ENCODE results near the gene MARK2. TPM values are rescaled to one million over a fixed set of nuclear protein-coding genes. Genes with fewer than 3 reads are reported as not detected.

The MARK2 gene
- total RNA-seq, 1 donor = 16.4 TPM

DNA sequence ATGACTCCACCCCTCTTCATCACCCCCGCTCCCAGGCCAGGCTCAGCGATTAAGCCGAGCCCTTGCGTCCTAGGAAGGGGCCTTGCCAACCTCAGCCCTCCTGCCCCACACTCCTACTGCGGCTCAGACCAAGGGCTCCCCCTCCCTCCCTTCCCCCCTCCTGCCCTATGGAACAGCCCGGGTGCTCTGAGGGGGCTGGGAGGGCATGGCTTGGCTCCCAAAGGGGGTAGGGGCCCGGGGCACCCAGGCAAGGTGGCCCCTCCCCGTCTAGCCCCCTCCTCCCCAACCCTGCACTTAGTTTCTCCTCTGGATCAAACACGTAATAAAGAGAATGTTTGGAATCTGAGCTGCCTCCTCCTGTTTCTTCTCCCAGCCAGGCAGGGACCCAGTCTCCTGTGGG is 71.8 kb downstream of the MARK2 start:
- H3K4me3 ChIP-seq (ENCODE audit: low read depth, low read length) = no peak overlapping the region
- no peak for DNase-seq (ENCODE audit: low read depth)
- TF ChIP-seq, protein P1, sequence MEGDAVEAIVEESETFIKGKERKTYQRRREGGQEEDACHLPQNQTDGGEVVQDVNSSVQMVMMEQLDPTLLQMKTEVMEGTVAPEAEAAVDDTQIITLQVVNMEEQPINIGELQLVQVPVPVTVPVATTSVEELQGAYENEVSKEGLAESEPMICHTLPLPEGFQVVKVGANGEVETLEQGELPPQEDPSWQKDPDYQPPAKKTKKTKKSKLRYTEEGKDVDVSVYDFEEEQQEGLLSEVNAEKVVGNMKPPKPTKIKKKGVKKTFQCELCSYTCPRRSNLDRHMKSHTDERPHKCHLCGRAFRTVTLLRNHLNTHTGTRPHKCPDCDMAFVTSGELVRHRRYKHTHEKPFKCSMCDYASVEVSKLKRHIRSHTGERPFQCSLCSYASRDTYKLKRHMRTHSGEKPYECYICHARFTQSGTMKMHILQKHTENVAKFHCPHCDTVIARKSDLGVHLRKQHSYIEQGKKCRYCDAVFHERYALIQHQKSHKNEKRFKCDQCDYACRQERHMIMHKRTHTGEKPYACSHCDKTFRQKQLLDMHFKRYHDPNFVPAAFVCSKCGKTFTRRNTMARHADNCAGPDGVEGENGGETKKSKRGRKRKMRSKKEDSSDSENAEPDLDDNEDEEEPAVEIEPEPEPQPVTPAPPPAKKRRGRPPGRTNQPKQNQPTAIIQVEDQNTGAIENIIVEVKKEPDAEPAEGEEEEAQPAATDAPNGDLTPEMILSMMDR (IDR thresholded peaks at IDR 0.05; ENCODE audit: insufficient read depth, low read depth, low read length) = no peak

DNA sequence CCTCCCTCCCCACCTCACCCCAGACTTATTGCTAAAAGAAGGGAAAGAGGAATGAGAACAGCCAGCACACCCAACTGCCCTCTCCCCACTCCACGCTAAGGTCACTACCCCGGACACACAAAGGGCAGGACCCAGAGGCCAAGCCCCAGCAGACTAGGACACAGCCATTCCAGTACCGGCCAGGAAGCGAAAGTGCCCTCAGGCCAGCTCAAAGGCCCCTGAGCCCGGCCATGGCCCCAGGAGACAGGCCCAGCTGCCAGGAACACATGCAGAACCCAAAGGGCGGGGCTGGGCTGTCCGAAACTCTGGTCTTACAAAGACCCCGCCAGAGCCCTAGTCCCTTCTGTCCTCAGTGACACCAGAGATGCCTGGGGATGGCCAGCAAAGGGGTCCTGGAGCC is 72.5 kb downstream of the MARK2 start:
- TF ChIP-seq, protein P1 (IDR thresholded peaks at IDR 0.05; ENCODE audit: insufficient read depth, low read depth, low read length) = no peak
- no peak overlapping the region for H3K4me3 ChIP-seq (ENCODE audit: low read depth, low read length)
- DNase-seq (ENCODE audit: low read depth) = no peak

DNA sequence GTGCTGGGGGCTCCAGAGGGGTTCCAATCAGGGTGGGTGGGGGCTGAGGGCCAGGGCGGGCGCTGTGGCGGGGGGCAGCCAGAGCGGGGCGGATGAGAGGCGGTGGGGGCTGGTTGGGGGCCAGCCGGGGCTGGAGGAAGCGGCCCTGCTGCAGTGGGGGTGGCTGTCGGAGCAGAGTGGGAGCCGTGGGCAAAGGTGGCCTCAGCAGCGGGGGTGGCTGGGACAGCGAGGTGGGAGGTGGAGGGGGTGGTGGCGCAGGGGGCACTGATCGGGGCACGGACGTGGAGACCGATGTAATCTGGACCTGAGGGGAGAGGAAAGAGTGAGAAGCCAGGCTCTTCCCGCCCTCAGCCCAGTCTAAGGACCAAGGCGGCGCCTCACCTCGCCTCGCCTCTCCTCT is 73.0 kb downstream of the MARK2 start:
- DNase-seq (ENCODE audit: low read depth) = no peak
- H3K4me3 ChIP-seq (ENCODE audit: low read depth, low read length) = no peak overlapping the region
- TF ChIP-seq, protein P1 (IDR thresholded peaks at IDR 0.05; ENCODE audit: insufficient read depth, low read depth, low read length) = no peak

DNA sequence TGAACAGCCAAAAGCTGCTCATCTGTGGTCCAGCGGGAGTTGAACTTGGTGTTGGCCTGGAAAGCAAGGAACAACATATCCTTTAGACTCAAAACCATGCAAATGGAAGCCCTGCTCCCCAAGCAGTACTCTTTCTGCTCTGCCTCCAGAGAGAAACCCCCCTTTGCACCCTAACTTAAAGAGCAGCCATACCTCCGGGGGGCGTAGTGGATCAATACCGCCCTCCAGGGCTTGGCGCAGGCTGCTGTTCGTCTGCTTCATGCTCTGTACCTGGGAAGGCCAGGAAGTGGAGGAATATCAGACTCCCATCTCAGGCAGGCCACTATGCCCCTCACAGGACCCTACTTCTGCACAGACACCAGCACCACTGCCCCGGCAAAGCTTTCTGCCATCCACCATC is 73.8 kb downstream of the MARK2 start:
- no peak overlapping the region for H3K4me3 ChIP-seq (ENCODE audit: low read depth, low read length)
- no peak for DNase-seq (ENCODE audit: low read depth)
- TF ChIP-seq, protein P1 (IDR thresholded peaks at IDR 0.05; ENCODE audit: insufficient read depth, low read depth, low read length) = no peak

DNA sequence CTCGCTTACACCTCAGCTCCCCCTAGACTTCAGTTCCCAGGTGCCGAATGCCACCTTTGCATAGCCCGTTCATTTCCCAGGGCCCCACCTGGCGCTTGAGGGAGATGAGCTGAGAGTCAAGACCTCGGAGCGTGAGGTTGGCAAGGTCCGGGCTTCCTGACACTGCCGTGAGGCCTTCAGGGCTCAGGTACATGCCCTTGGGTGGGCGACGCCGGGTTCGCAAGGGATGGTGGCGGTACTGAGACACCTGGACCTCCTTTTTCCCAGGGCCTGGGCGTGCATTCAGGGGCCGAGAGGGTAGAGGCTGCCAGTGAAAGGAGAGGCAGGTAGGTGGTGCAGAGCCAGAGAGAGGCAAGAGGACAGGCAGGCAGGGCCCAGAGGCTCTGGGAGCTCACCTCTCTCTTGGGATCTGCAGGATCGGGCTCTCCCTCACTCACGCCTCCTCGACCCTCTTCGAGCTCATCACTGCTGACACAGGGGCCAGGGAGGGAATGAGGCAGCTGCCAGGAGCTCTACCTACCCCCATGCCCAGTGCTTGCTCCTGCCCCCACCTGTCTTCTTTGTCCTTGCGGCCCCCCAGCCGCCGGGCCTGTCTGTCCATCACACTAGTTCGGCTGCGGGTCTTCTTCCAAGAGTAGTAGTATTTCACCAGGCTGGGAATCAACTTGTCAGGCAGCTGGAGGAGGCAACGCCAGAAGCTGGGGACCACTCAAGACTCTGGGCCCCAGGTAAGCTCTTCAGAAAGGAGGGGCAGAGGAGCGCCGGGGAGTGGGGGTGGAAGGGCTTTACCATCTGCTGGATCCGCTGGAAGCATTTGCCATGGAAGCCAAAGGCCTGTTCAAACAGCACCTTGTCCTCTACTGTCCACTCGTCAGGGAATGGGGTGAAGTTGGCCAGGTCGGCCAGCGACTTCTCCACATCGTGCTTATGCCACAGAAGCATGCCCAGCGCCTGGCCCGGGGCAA is 75.2 kb downstream of the MARK2 start:
- no peak overlapping the region for H3K4me3 ChIP-seq (ENCODE audit: low read depth, low read length)
- no peak for DNase-seq (ENCODE audit: low read depth)
- TF ChIP-seq, protein P1 (IDR thresholded peaks at IDR 0.05; ENCODE audit: insufficient read depth, low read depth, low read length) = no peak

DNA sequence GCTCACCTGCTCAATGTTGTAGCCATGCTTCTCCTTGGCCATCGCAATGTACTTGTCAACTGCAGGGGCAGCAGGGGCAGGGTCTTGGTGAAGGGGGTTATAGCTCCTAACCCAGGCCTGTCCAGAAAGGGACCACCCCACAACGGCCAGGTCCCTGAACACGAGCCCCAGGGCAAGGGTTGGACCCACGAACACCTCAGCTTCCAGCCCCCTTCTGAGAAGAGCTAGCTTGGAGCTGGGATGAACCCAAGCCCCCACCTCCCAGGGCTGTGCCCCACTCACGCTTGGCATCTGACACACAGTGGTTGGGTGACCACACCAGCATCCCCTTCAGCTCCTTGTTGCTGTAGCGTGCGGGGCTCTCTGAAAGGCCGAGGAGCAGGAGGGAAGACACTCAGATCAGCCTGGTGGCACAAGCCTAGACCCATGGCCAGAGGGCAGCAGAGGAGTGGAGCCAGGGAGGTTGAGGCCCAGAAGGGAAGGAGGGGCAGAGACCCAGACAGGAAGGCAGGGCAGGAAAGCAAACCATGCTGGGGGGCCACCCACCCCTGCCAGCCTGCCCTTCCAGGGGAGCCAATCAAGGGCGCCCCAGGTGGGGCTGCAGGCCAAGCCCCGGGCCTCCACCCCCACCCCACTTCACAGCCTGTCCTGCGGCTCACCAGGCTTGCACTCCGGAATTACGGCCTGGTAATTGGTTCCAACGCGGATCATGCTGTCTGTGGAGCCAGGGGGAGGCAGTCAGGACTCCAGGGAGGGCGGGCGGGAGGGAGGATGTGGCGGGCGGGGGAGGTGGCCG is 76.2 kb downstream of the MARK2 start:
- H3K4me3 ChIP-seq (ENCODE audit: low read depth, low read length) = no peak overlapping the region
- TF ChIP-seq, protein P1 (IDR thresholded peaks at IDR 0.05; ENCODE audit: insufficient read depth, low read depth, low read length) = no peak
- no peak for DNase-seq (ENCODE audit: low read depth)

All from fibroblast of villous mesenchyme (primary cell).